A673 (cell line): ENCODE results near the gene SELENOV. TPM values are rescaled to one million over a fixed set of nuclear protein-coding genes. Genes with fewer than 3 reads are reported as not detected.

ENCODE experiments used
- BruUV-seq: library from RNA; stranded (reverse); fragments of 400-500 nt; replicated peaks from 2 replicates; lab custom pipeline; 2021; lab: Mats Ljungman, UMichigan
- CTCF ChIA-PET: fragments of 300-600 bp; sonication (Branson Sonifier 250); formaldehyde crosslinking; loops from one replicate; lab custom pipeline; 2022; ENCODE audit warnings: antibody characterized with exemption; lab: Charles Lee
- POLR2A ChIA-PET: fragments of 300-600 bp; sonication (Branson Sonifier 250); formaldehyde crosslinking; loops from one replicate; lab custom pipeline; 2022; ENCODE audit warnings: antibody characterized with exemption; ENCODE audit not compliant: low non-redundant PET; lab: Charles Lee
- DNase-seq: peaks from one replicate; pipeline ENCODE4 v3.0.0-alpha.2; 2015; ENCODE audit warnings: low spot score
- H3K27ac ChIP-seq: fragments of 200-600 bp; sonication (generic); 2 replicates; pipeline ENCODE4 v1.5.1; 2016; ENCODE audit warnings: mixed run types, low read depth, mild to moderate bottlenecking, mixed read lengths, antibody characterized with exemption, low read length; ENCODE audit not compliant: poor library complexity, severe bottlenecking
- H3K27me3 ChIP-seq: fragments of 200-600 bp; sonication (generic); replicated peaks from 2 replicates; pipeline ENCODE4 v1.6.1; 2017; ENCODE audit warnings: mixed run types, low read depth, mild to moderate bottlenecking, mixed read lengths, antibody characterized with exemption, low read length; ENCODE audit not compliant: insufficient read depth, poor library complexity
- H3K36me3 ChIP-seq: fragments of 200-600 bp; sonication (generic); 2 replicates; pipeline ENCODE4 v1.6.1; 2016; ENCODE audit warnings: mixed run types, mild to moderate bottlenecking, mixed read lengths, antibody characterized with exemption, low read length; ENCODE audit not compliant: insufficient read depth, poor library complexity, severe bottlenecking
- H3K4me1 ChIP-seq: fragments of 200-600 bp; sonication (generic); 2 replicates; pipeline ENCODE4 v1.6.1; 2017; ENCODE audit warnings: mixed run types, mild to moderate bottlenecking, mixed read lengths, antibody characterized with exemption, low read length; ENCODE audit not compliant: insufficient read depth, poor library complexity, severe bottlenecking
- H3K4me3 ChIP-seq: fragments of 200-600 bp; sonication (generic); 2 replicates; pipeline ENCODE4 v1.5.1; 2016; ENCODE audit warnings: low read depth, mixed run types, mild to moderate bottlenecking, mixed read lengths, low read length; ENCODE audit not compliant: poor library complexity, severe bottlenecking
- H3K9me3 ChIP-seq: fragments of 200-600 bp; sonication (generic); 2 replicates; pipeline ENCODE4 v1.6.1; 2016; ENCODE audit warnings: mixed run types, low read depth, mild to moderate bottlenecking, mixed read lengths, antibody characterized with exemption, low read length; ENCODE audit not compliant: poor library complexity, severe bottlenecking
- CTCF ChIP-seq: fragments of 300-800, 200-600 bp; sonication (generic); conservative IDR thresholded peaks from 2 replicates; pipeline ENCODE4 v1.5.1; 2017; ENCODE audit warnings: low read depth, mild to moderate bottlenecking, antibody characterized with exemption, low read length, moderate library complexity, mixed read lengths
- EZH2 ChIP-seq: fragments of 200-600 bp; sonication (generic); IDR thresholded peaks from 2 replicates; pipeline ENCODE4 v1.6.1; 2017; ENCODE audit warnings: borderline replicate concordance, low read depth, mild to moderate bottlenecking, mixed read lengths, antibody characterized with exemption, low read length; ENCODE audit not compliant: poor library complexity, severe bottlenecking
- intact Hi-C: fragments of 100-400 bp; cut with micrococcal nuclease; formaldehyde crosslinking; loops from one replicate; pipeline ENCODE4 v1.10.0; 2022; ENCODE audit not compliant: unreplicated experiment
- total RNA-seq: library from RNA; stranded (reverse); gene quantifications from 2 replicates; pipeline ENCODE4 v1.2.3, GENCODE V29; 2021

Gene SELENOV
- total RNA-seq, 1 experiment from 2014 or later, result not detected

- Histone ChIP-seq H3K36me3 (no peaks in the 10 kb centered on the region), H3K9me3 (no peaks in the 10 kb centered on the region), H3K4me1 (peaks cover 13% of the 10 kb centered on the region), H3K27ac (no peak overlapping the region), H3K4me3 (no peak overlapping the region), H3K27me3 (peaks cover 20% of the 10 kb centered on the region)
- intact Hi-C loops, result no loop called here
- TF ChIP-seq EZH2, result no peak
- no peak for TF ChIP-seq CTCF
- POLR2A ChIA-PET, result no interaction called here
- CTCF ChIA-PET, result interaction anchor here (0.6 kb wide), 2 partner anchors 11 to 55 kb away, joined by 4 to 6 read pairs; partner anchors contain the start of gene SUPT5H
- no TSS peak for BruUV-seq
- DNase-seq, result no peak
These were observed 15.0 kb upstream of the SELENOV start for GRCh38 chr19:39499932-39500331.

DNA sequence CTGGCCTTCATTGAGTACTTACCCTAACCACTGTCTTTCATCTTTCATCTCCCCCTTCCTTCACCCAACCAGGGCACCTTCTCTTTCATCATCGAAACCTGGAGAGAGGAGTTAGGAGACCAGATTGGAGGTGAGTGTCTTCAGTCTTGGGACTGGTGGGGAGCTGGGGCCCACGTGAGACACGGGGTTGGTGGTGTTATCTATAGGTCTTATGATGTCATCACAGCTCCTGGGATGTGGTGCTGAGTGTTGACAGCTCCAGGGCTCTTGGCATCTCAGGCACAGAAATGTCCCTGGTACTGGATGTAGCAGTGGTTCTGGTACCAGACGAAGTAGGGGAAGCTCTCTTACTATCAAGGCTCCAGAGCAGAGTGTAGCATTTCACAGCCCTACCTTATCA, 14.4 kb upstream of the SELENOV start:
- POLR2A ChIA-PET, result interaction anchor here (0.6 to 1.0 kb wide), 2 partner anchors 65 to 334 kb away, joined by 10 to 14 read pairs; partner anchors contain the start of genes DYRK1B and RPS16
- H3K36me3 ChIP-seq, result no peaks in the 10 kb centered on the region
- intact Hi-C loops, result no loop called here
- H3K4me1 ChIP-seq, result peaks cover 13% of the 10 kb centered on the region
- no peak overlapping the region for H3K27ac ChIP-seq
- BruUV-seq, result no TSS peak
- H3K9me3 ChIP-seq, result no peaks in the 10 kb centered on the region
- TF ChIP-seq CTCF (no peak), EZH2 (no peak)
- no peak for DNase-seq
- H3K27me3 ChIP-seq, result peaks cover 20% of the 10 kb centered on the region
- no peak overlapping the region for H3K4me3 ChIP-seq
- CTCF ChIA-PET, result interaction anchor here (0.6 to 0.7 kb wide), 2 partner anchors 10 to 48 kb away, joined by 4 to 6 read pairs; no protein-coding TSS in a partner anchor

GRCh38 chr19:39501340-39501739, 13.6 kb upstream of the SELENOV start:
- H3K27ac ChIP-seq, result no peak overlapping the region
- no peak for TF ChIP-seq EZH2
- CTCF ChIA-PET, result no interaction called here
- no TSS peak for BruUV-seq
- POLR2A ChIA-PET, result interaction anchor here (1.0 kb wide), 1 partner anchor 66 kb away, joined by 10 read pairs; the partner anchor contains the start of gene RPS16
- no peaks in the 10 kb centered on the region for H3K9me3 ChIP-seq
- peaks cover 13% of the 10 kb centered on the region for H3K4me1 ChIP-seq
- intact Hi-C loops, result no loop called here
- no peak for DNase-seq
- H3K36me3 ChIP-seq, result no peaks in the 10 kb centered on the region
- peaks cover 20% of the 10 kb centered on the region for H3K27me3 ChIP-seq
- no peak overlapping the region for H3K4me3 ChIP-seq
